Spleen (tissue), 11 donors: ENCODE data around the gene TMEM43. TPM values are rescaled to one million over a fixed set of nuclear protein-coding genes. Genes with fewer than 3 reads are reported as not detected.
A peak's percentile ranks its signal among the peaks of the same experiment; 100 is the strongest.

Experiments
- DNase-seq: peaks from one replicate; pipeline ENCODE4 v3.0.0-alpha.2; 2020
- H3K27ac ChIP-seq, 8 donors: fragments of 200-600 bp; sonication (generic) in 7 of 8; 1 replicate in 4 of 8; 2 replicates in 4 of 8; pipeline versions ENCODE4 v1.5.0 to v1.8.0; 2016 to 2021; ENCODE audit warnings: inconsistent platforms in 4 of 8, mild to moderate bottlenecking in 4 of 8, moderate library complexity in 1 of 8
- H3K27me3 ChIP-seq, 7 donors: fragments of 200-600 bp; sonication (generic) in 6 of 7; replicated peaks in 1 of 7; 1 replicate in 4 of 7; 2 replicates in 3 of 7; pipeline versions ENCODE4 v1.5.0 to v1.8.0; 2016 to 2021; ENCODE audit warnings: inconsistent platforms in 3 of 7, mild to moderate bottlenecking in 1 of 7
- H3K36me3 ChIP-seq, 6 donors: fragments of 200-600 bp; sonication (generic) in 5 of 6; 1 replicate in 4 of 6; 2 replicates in 2 of 6; pipeline versions ENCODE4 v1.5.0 to v1.8.0; 2016 to 2021; ENCODE audit warnings: inconsistent platforms in 2 of 6
- H3K4me1 ChIP-seq, 6 donors: fragments of 200-600 bp; sonication (generic) in 5 of 6; 1 replicate in 3 of 6; 2 replicates in 3 of 6; pipeline versions ENCODE4 v1.5.0 to v1.8.0; 2016 to 2021; ENCODE audit warnings: inconsistent platforms in 3 of 6
- H3K4me3 ChIP-seq, 8 donors: fragments of 200-600 bp; sonication (generic) in 7 of 8; 1 replicate in 4 of 8; 2 replicates in 4 of 8; pipeline versions ENCODE4 v1.5.0 to v1.8.0; 2016 to 2021; ENCODE audit warnings: inconsistent platforms in 4 of 8, mild to moderate bottlenecking in 4 of 8, moderate library complexity in 2 of 8
- H3K9me3 ChIP-seq, 8 donors: fragments of 200-600 bp; sonication (generic) in 7 of 8; 1 replicate in 4 of 8; 2 replicates in 4 of 8; pipeline versions ENCODE4 v1.5.0 to v1.8.0; 2016 to 2021; ENCODE audit warnings: inconsistent platforms in 4 of 8
- CTCF ChIP-seq, 11 experiments: fragments of 200-600 bp in 7 of 11; fragments of 450-650 bp in 4 of 11; sonication (generic) in 4 of 11; IDR thresholded peaks in 8 of 11; conservative IDR thresholded peaks in 3 of 11; 1 replicate in 7 of 11; 2 replicates in 4 of 11; pipeline versions ENCODE4 v1.4.0 to v1.8.0; 2016 to 2021; ENCODE audit warnings: antibody characterized with exemption in 11 of 11, inconsistent platforms in 4 of 11, mild to moderate bottlenecking in 1 of 11
- POLR2A ChIP-seq, 3 donors: fragments of 450-650 bp; IDR thresholded peaks; one replicate each; pipeline ENCODE4 v1.5.1; 2017; ENCODE audit warnings: antibody characterized with exemption in 3 of 3, mild to moderate bottlenecking in 1 of 3
- POLR2AphosphoS5 ChIP-seq, 3 donors: sonication (generic); formaldehyde crosslinking; IDR thresholded peaks; one replicate each; pipeline ENCODE4 v1.5.1; 2017; ENCODE audit warnings: antibody characterized with exemption in 3 of 3
- WGBS, 5 donors: extraction: QIAGEN DNeasy Blood & Tissue Kit in 3 of 5; methylation state at CpG; one replicate each; pipeline versions ENCODE4 v1.1.5 to v1.1.7; 2013 to 2018; 5-methylcytosine and 5-hydroxymethylcytosine counted together
- intact Hi-C: fragments of 100-400 bp; cut with DNase I; formaldehyde crosslinking; loops from one replicate; pipeline ENCODE4 v1.15.0; 2023; ENCODE audit warnings: low total_unique reads
- polyA plus RNA-seq, 3 donors: library from polyadenylated mRNA; stranded (reverse); fragments of 200-250 nt; gene quantifications; one replicate each; pipeline ENCODE4 v1.2.1, GENCODE V29; 2013
- total RNA-seq, 7 donors: library from RNA; depleted of rRNA in 3 of 7; stranded (reverse); fragments of >200 nt in 3 of 7; fragmentation: NEBNext Ultra II Directional in 4 of 7; extraction: Animal tissue kit (Norgen Biotek cat#: 25700) in 4 of 7; gene quantifications; one replicate each; pipeline versions ENCODE4 v1.1.0 to v1.2.1, GENCODE V29; 2016 to 2021
- donor health status: healthy with polysubstance abuse.
- donor health status: DM: no; HTN: no; CAD: no; lungs with moderate emphysema.
- donor health status: DM: no; HTN: no; CAD: no.
- donor health status: Bipolar disorder and iron deficiency.
- donor health status: healthy.
- donor health status: DM: no; HTN: no; CAD: no.
- donor health status: DM: yes; HTN: yes; CAD: no.

The TMEM43 gene
- total and polyA plus RNA-seq, 10 donors: 18.7 to 64.2 (median 44.5) TPM

- intact Hi-C loops: no loop called here
- no peaks in the 10 kb centered on the region for H3K27me3 ChIP-seq
- no peaks in the 10 kb centered on the region for H3K9me3 ChIP-seq
- TF ChIP-seq POLR2AphosphoS5 (IDR thresholded peaks at IDR 0.05): peak in 1 of 3 donors; percentile 9
- TF ChIP-seq POLR2A (IDR thresholded peaks at IDR 0.05): no peak
- no peak for DNase-seq
- H3K4me3 ChIP-seq: no peak overlapping the region
- peaks cover 2 to 85% (median 72%) of the 10 kb centered on the region in 6 donors for H3K36me3 ChIP-seq
- 94 to 99% (median 97%) methylated on average over 10 to 12 of the region's 12 CpGs for WGBS, 5 donors
- H3K27ac ChIP-seq: peak overlapping the region in 4 of 8 donors; percentile 19 to 54 (median 48)
- H3K4me1 ChIP-seq: peaks cover 12 to 32% (median 25%) of the 10 kb centered on the region in 6 donors
Observed at GRCh38 chr3:14130707-14131106, 5.9 kb downstream of the TMEM43 start.

GRCh38 chr3:14131134-14131533 is 6.3 kb downstream of the TMEM43 start:
- Histone ChIP-seq H3K4me3 (no peak overlapping the region), H3K27ac (peak overlapping the region in 4 of 8 donors; percentile 19 to 54 (median 48)), H3K4me1 (peaks cover 7 to 28% (median 21%) of the 10 kb centered on the region in 6 donors), H3K27me3 (no peaks in the 10 kb centered on the region), H3K36me3 (peaks cover 2 to 90% (median 76%) of the 10 kb centered on the region in 6 donors), H3K9me3 (no peaks in the 10 kb centered on the region)
- 57 to 84% (median 71%) methylated on average over 5 of the region's 5 CpGs for WGBS, 5 donors
- intact Hi-C loops: no loop called here
- no peak for DNase-seq
- TF ChIP-seq CTCF (IDR thresholded peaks at IDR 0.05 in 8 of 11, conservative IDR thresholded peaks at IDR 0.05 in 3 of 11) (no peak), POLR2A (IDR thresholded peaks at IDR 0.05) (no peak), POLR2AphosphoS5 (IDR thresholded peaks at IDR 0.05) (peak in 2 of 3 donors; percentile 58 to 62)

- H3K36me3 ChIP-seq: peaks cover 2 to 100% (median 78%) of the 10 kb centered on the region in 6 donors
- no peak for TF ChIP-seq CTCF (IDR thresholded peaks at IDR 0.05 in 8 of 11, conservative IDR thresholded peaks at IDR 0.05 in 3 of 11)
- TF ChIP-seq POLR2A (IDR thresholded peaks at IDR 0.05): no peak
- TF ChIP-seq POLR2AphosphoS5 (IDR thresholded peaks at IDR 0.05): no peak
- H3K9me3 ChIP-seq: no peaks in the 10 kb centered on the region
- peaks cover 0 to 18% (median 11%) of the 10 kb centered on the region in 6 donors for H3K4me1 ChIP-seq
- DNase-seq: no peak
- WGBS, 5 donors: 91 to 100% (median 96%) methylated on average over 3 to 8 of the region's 8 CpGs
- no peak overlapping the region for H3K4me3 ChIP-seq
- intact Hi-C loops: no loop called here
- no peak overlapping the region for H3K27ac ChIP-seq
- H3K27me3 ChIP-seq: no peaks in the 10 kb centered on the region
Observed at GRCh38 chr3:14132120-14132519, 7.3 kb downstream of the TMEM43 start.

- Histone ChIP-seq H3K27me3 (no peaks in the 10 kb centered on the region), H3K4me3 (no peak overlapping the region), H3K9me3 (no peaks in the 10 kb centered on the region), H3K27ac (no peak overlapping the region), H3K36me3 (peaks cover 2 to 100% (median 82%) of the 10 kb centered on the region in 6 donors), H3K4me1 (peaks cover 0 to 12% (median 6%) of the 10 kb centered on the region in 6 donors)
- TF ChIP-seq CTCF (IDR thresholded peaks at IDR 0.05 in 8 of 11, conservative IDR thresholded peaks at IDR 0.05 in 3 of 11) (no peak), POLR2A (IDR thresholded peaks at IDR 0.05) (no peak), POLR2AphosphoS5 (IDR thresholded peaks at IDR 0.05) (no peak)
- intact Hi-C loops: no loop called here
- 95 to 98% (median 97%) methylated on average over 5 to 6 of the region's 6 CpGs for WGBS, 5 donors
- DNase-seq: no peak
Observed at GRCh38 chr3:14132689-14133088, 7.8 kb downstream of the TMEM43 start.
